HG03432 (cell line): ENCODE results near the gene LIMS2.

ENCODE experiments used
- ATAC-seq: cut with Tn5 transposase; IDR thresholded peaks from one replicate; pipeline ENCODE4 v1.9.1; 2021; ENCODE audit warnings: mild to moderate bottlenecking, moderate library complexity; ENCODE audit not compliant: unreplicated experiment

LIMS2 gene

GRCh38 chr2:127646487-127647241, 28.7 kb downstream of the LIMS2 start:
- ATAC-seq: no peak

GRCh38 chr2:127645395-127646291, 29.7 kb downstream of the LIMS2 start, which contains the start of gene GPR17:
GPR17 (plus strand) TSS chr2:127646153; CDS start chr2:127650736, 4,583 bp downstream.
- ATAC-seq: no peak

- no peak for ATAC-seq
Measured at GRCh38 chr2:127645026-127645394, 30.3 kb downstream of the LIMS2 start.

GRCh38 chr2:127644066-127645025, 31.0 kb downstream of the LIMS2 start:
- no peak for ATAC-seq

GRCh38 chr2:127643439-127644065, 31.8 kb downstream of the LIMS2 start:
- no peak for ATAC-seq

GRCh38 chr2:127642706-127643438, 32.5 kb downstream of the LIMS2 start:
- ATAC-seq: no peak

GRCh38 chr2:127641846-127642507, 33.4 kb downstream of the LIMS2 start:
- ATAC-seq: no peak

- ATAC-seq: no peak
Measured at GRCh38 chr2:127641133-127641532, 34.2 kb downstream of the LIMS2 start.

- ATAC-seq: peak; percentile 68
Measured at GRCh38 chr2:127640082-127641072, 35.0 kb downstream of the LIMS2 start.

- ATAC-seq: no peak
Measured at GRCh38 chr2:127639111-127639474, 36.2 kb downstream of the LIMS2 start.

GRCh38 chr2:127638361-127639110, 36.8 kb downstream of the LIMS2 start:
- ATAC-seq: no peak

GRCh38 chr2:127637725-127638252, 37.5 kb downstream of the LIMS2 start:
- no peak for ATAC-seq

- no peak for ATAC-seq
Measured at GRCh38 chr2:127637236-127637630, 38.1 kb downstream of the LIMS2 start.

- no peak for ATAC-seq
Measured at GRCh38 chr2:127636248-127637235, 38.8 kb downstream of the LIMS2 start.

- ATAC-seq: no peak
Measured at GRCh38 chr2:127635380-127636237, 39.7 kb downstream of the LIMS2 start.
